ENCODE data around the gene RWDD3. TPM values are rescaled to one million over a fixed set of nuclear protein-coding genes. Genes with fewer than 3 reads are reported as not detected.

RWDD3 gene
- total and polyA plus RNA-seq, 2 of the 13 experiments (the other 11 are each of a cell fraction or from before 2014, with no cell fraction given): 18.3 to 21.2 TPM

DNA sequence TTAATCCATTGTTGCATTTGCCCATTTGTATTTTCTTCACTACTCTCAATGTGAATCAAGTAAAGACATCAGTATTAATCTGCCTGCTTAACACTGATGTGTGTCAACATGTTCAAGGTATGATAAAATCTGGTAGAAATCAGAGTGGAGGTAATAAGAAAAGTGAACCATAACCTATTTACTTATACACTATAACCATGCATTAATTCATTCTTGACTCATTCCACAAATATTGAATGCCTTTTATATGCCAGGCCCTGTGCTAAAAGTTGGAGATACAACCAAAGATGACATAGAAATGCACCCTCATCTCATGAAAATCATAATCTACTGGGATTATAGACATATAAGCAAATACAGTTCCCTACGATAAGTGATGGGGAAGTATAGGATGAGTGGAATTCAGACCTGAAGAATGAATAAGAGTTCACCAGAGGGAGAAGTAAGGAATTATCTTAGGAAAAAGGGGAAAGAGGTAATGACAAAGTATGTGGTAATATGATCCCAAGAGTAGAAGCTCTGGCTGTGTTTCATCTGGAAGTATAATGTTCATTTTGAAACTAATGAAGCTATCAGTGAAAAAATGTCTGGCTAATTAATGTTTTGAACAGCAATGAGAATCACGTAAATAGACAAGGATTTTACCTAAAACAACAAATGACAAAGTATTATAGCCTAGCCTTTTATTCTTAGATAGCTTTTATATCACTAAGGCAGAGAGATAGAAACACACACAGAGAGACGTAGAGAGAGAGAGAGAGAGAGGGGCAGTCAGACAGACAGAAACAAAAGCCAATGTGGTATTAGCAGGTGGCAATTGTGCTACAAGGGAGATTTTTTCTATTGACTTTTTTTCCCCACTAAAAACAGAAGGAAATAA is 7.0 kb upstream of the RWDD3 start:
- TF ChIP-seq ZNF124 (CRISPR knock-in tag; IDR thresholded peaks at IDR 0.05): no peak
- no peak for TF ChIP-seq ZBTB3 (CRISPR knock-in tag; IDR thresholded peaks at IDR 0.05; ENCODE audit: borderline replicate concordance, low read depth)
- TF ChIP-seq ASH2L (IDR thresholded peaks at IDR 0.05; ENCODE audit: insufficient read length, low read depth, low read length): peak; percentile 49
- TF ChIP-seq, protein P1, sequence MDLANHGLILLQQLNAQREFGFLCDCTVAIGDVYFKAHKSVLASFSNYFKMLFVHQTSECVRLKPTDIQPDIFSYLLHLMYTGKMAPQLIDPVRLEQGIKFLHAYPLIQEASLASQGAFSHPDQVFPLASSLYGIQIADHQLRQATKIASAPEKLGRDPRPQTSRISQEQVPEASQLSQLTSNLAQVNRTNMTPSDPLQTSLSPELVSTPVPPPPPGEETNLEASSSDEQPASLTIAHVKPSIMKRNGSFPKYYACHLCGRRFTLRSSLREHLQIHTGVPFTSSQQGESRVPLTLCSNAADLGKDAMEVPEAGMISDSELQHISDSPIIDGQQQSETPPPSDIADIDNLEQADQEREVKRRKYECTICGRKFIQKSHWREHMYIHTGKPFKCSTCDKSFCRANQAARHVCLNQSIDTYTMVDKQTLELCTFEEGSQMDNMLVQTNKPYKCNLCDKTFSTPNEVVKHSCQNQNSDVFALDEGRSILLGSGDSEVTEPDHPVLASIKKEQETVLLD (CRISPR knock-in tag; IDR thresholded peaks at IDR 0.05; ENCODE audit: low read depth): no peak
- no peak for TF ChIP-seq GLI4 (CRISPR knock-in tag; IDR thresholded peaks at IDR 0.05; ENCODE audit: borderline replicate concordance)
- no peak for TF ChIP-seq HMG20B (CRISPR knock-in tag; conservative IDR thresholded peaks at IDR 0.05)
- no TSS peak for BruUV-seq (replicated peaks)
- H3K27me3 ChIP-seq (ENCODE audit: control insufficient read depth in 1 of 2, insufficient read depth in 2 of 2, low read length in 2 of 2): no peaks in the 10 kb centered on the region
- ChIA-PET POLR2A (no interaction called here), CTCF (ENCODE audit: low intra/inter-chr PET ratio, low total read pairs) (no interaction called here)
- H3K4me2 ChIP-seq (ENCODE audit: low read depth, low read length): peak overlapping the region; percentile 48
- intact Hi-C loops (cut with micrococcal nuclease; ENCODE audit: unreplicated experiment): loop anchor here (1.0 kb wide), 1 partner anchor 158 kb away; no protein-coding TSS in a partner anchor
- peak; percentile 51 for ATAC-seq
- H3K36me3 ChIP-seq (replicated peaks in 1 of 2; ENCODE audit: control insufficient read depth in 1 of 2, insufficient read depth in 2 of 2, low read length in 2 of 2): no peaks in the 10 kb centered on the region
- in situ Hi-C loops (cut with HindIII; ENCODE audit: extremely low pct_ligation_motif_present, low pct_unique_long_range_greater_than_20kb): loop anchor here (25.0 kb wide), 1 partner anchor 365 kb away; no protein-coding TSS in a partner anchor
- no peaks in the 10 kb centered on the region for H3K9me3 ChIP-seq (ENCODE audit: low read length)
- H3K9ac ChIP-seq (ENCODE audit: insufficient read depth, low read depth, low read length): peak overlapping the region; percentile 52; the same call in 1 of the 2 replicates
- WGBS (ENCODE audit: low lambda C conversion rate): 84% methylated on average over 3 of the region's 3 CpGs
- H4K20me1 ChIP-seq (ENCODE audit: insufficient read depth, low read length): no peaks in the 10 kb centered on the region
- no peak for DNase-seq (ENCODE audit: low spot score)
- H2AFZ ChIP-seq (ENCODE audit: low read length): peak overlapping the region; percentile 65
- H3K4me3 ChIP-seq (replicated peaks in 1 of 3; ENCODE audit: insufficient read depth in 1 of 3, low read depth in 2 of 3, low read length in 3 of 3): no peak overlapping the region
- peaks cover 42% of the 10 kb centered on the region for H3K4me1 ChIP-seq (ENCODE audit: insufficient read depth, low read length)
- H3K27ac ChIP-seq (ENCODE audit: extremely low read length, insufficient read depth, low read length): peak overlapping the region; percentile 64
- no peak for FAIRE-seq
- H3K79me2 ChIP-seq (ENCODE audit: insufficient read depth, low read length): no peaks in the 10 kb centered on the region

Measured in HepG2 (cell line).